Measurements from ENCODE around the gene ITGA7.

ITGA7 gene

GRCh38 chr12:55707841-55708694 lies at the start of gene ITGA7:
Gene ITGA7 (minus strand): TSS chr12:55707904. CDS start chr12:55707682, 222 bp downstream.
- Mint-ChIP-seq H3K4me1 (peaks cover 20% of the 10 kb centered on the region), H3K36me3 (no peaks in the 10 kb centered on the region), H3K27me3 (peaks cover 79% of the 10 kb centered on the region), H3K27ac (no peak within 1 kb of the TSS), H3K4me3 (peak within 1 kb of the TSS; percentile 76), H3K9me3 (no peaks in the 10 kb centered on the region)
- CTCF ChIA-PET: interaction anchor here (0.6 kb wide), 1 partner anchor 51 kb away, joined by 3 read pairs; no protein-coding TSS in a partner anchor
- peak; percentile 77 for DNase-seq

- DNase-seq: no peak
- H3K9me3 Mint-ChIP-seq: no peaks in the 10 kb centered on the region
- H3K27ac Mint-ChIP-seq: no peak overlapping the region
- H3K36me3 Mint-ChIP-seq: peaks cover 56% of the 10 kb centered on the region
- CTCF ChIA-PET: interaction anchor here (0.6 to 1.9 kb wide), 4 partner anchors 11 to 57 kb away, joined by 3 to 8 read pairs (median 4); no protein-coding TSS in a partner anchor
- no peak overlapping the region for H3K4me3 Mint-ChIP-seq
- no peaks in the 10 kb centered on the region for H3K4me1 Mint-ChIP-seq
- no peaks in the 10 kb centered on the region for H3K27me3 Mint-ChIP-seq
Measured at GRCh38 chr12:55755246-55755645, 47.5 kb upstream of the ITGA7 start.

- CTCF ChIA-PET: interaction anchor here (0.7 to 3.4 kb wide), 3 partner anchors 11 to 282 kb away, joined by 3 to 18 read pairs (median 3); no protein-coding TSS in a partner anchor
- DNase-seq: no peak
- no peaks in the 10 kb centered on the region for H3K9me3 Mint-ChIP-seq
- H3K4me3 Mint-ChIP-seq: no peak overlapping the region
- H3K4me1 Mint-ChIP-seq: peaks cover 25% of the 10 kb centered on the region
- peaks cover 33% of the 10 kb centered on the region for H3K36me3 Mint-ChIP-seq
- H3K27me3 Mint-ChIP-seq: peaks cover 15% of the 10 kb centered on the region
- peak overlapping the region; percentile 53 for H3K27ac Mint-ChIP-seq
Measured at GRCh38 chr12:55748230-55748993, 40.7 kb upstream of the ITGA7 start.

GRCh38 chr12:55746913-55747231 lies 39.2 kb upstream of the ITGA7 start:
- peaks cover 36% of the 10 kb centered on the region for H3K4me1 Mint-ChIP-seq
- no peak overlapping the region for H3K4me3 Mint-ChIP-seq
- CTCF ChIA-PET: interaction anchor here (0.8 to 3.4 kb wide), 2 partner anchors 9 to 10 kb away, joined by 4 to 18 read pairs; no protein-coding TSS in a partner anchor
- H3K27me3 Mint-ChIP-seq: peaks cover 27% of the 10 kb centered on the region
- DNase-seq: no peak
- no peak overlapping the region for H3K27ac Mint-ChIP-seq
- H3K9me3 Mint-ChIP-seq: no peaks in the 10 kb centered on the region
- peaks cover 21% of the 10 kb centered on the region for H3K36me3 Mint-ChIP-seq

- H3K27me3 Mint-ChIP-seq: peaks cover 32% of the 10 kb centered on the region
- peak overlapping the region; percentile 30 for H3K27ac Mint-ChIP-seq
- CTCF ChIA-PET: interaction anchor here (0.8 to 3.4 kb wide), 2 partner anchors 9 to 10 kb away, joined by 4 to 18 read pairs; no protein-coding TSS in a partner anchor
- peaks cover 20% of the 10 kb centered on the region for H3K36me3 Mint-ChIP-seq
- H3K4me1 Mint-ChIP-seq: peaks cover 38% of the 10 kb centered on the region
- DNase-seq: no peak
- H3K4me3 Mint-ChIP-seq: peak overlapping the region; percentile 27
- H3K9me3 Mint-ChIP-seq: no peaks in the 10 kb centered on the region
Measured at GRCh38 chr12:55746174-55746912, 38.6 kb upstream of the ITGA7 start.

- CTCF ChIA-PET: interaction anchor here (2.6 to 3.4 kb wide), 4 partner anchors 8 to 194 kb away, joined by 8 to 18 read pairs (median 11); no protein-coding TSS in a partner anchor
- peaks cover 37% of the 10 kb centered on the region for H3K27me3 Mint-ChIP-seq
Measured at GRCh38 chr12:55745361-55746173, 37.9 kb upstream of the ITGA7 start.

GRCh38 chr12:55744340-55745030 lies 36.8 kb upstream of the ITGA7 start:
- Mint-ChIP-seq H3K27ac (no peak overlapping the region), H3K36me3 (peaks cover 8% of the 10 kb centered on the region), H3K4me3 (peak overlapping the region; percentile 91), H3K9me3 (no peaks in the 10 kb centered on the region), H3K27me3 (peaks cover 48% of the 10 kb centered on the region), H3K4me1 (peaks cover 46% of the 10 kb centered on the region)
- CTCF ChIA-PET: interaction anchor here (1.0 to 2.6 kb wide), 7 partner anchors 10 to 229 kb away, joined by 3 to 12 read pairs (median 4); partner anchors contain the start of genes BLOC1S1, RAB5B and RDH5
- no peak for DNase-seq

More at GRCh38 chr12:55745361-55746173, 37.9 kb upstream of the ITGA7 start:
- Mint-ChIP-seq H3K27ac (no peak overlapping the region), H3K4me3 (peak overlapping the region; percentile 91), H3K36me3 (peaks cover 12% of the 10 kb centered on the region), H3K9me3 (no peaks in the 10 kb centered on the region), H3K4me1 (peaks cover 44% of the 10 kb centered on the region)
- DNase-seq: no peak

- Mint-ChIP-seq H3K4me1 (peaks cover 49% of the 10 kb centered on the region), H3K27ac (peak overlapping the region; percentile 78), H3K4me3 (peak overlapping the region; percentile 91), H3K27me3 (peaks cover 48% of the 10 kb centered on the region), H3K36me3 (peaks cover 4% of the 10 kb centered on the region), H3K9me3 (no peaks in the 10 kb centered on the region)
- CTCF ChIA-PET: interaction anchor here (1.0 to 2.6 kb wide), 7 partner anchors 11 to 230 kb away, joined by 3 to 12 read pairs (median 4); partner anchors contain the start of genes BLOC1S1, RAB5B and RDH5
- peak; percentile 67 for DNase-seq
Measured at GRCh38 chr12:55743406-55744339, 36.0 kb upstream of the ITGA7 start.

- Mint-ChIP-seq H3K36me3 (peaks cover 3% of the 10 kb centered on the region), H3K27ac (peak within 1 kb of the TSS; percentile 78), H3K9me3 (no peaks in the 10 kb centered on the region), H3K4me1 (peaks cover 54% of the 10 kb centered on the region), H3K27me3 (peaks cover 48% of the 10 kb centered on the region), H3K4me3 (peak within 1 kb of the TSS; percentile 91)
- CTCF ChIA-PET: interaction anchor here (0.8 to 2.6 kb wide), 8 partner anchors 10 to 197 kb away, joined by 3 to 12 read pairs (median 7); no protein-coding TSS in a partner anchor
- peak; percentile 87 for DNase-seq
Measured at GRCh38 chr12:55742719-55743405, 35.2 kb upstream of the ITGA7 start, which contains the start of gene GDF11. Gene GDF11 (plus strand): TSS chr12:55743122. CDS start chr12:55743317, 195 bp downstream.

GRCh38 chr12:55741931-55742680 lies 34.4 kb upstream of the ITGA7 start:
- peaks cover 3% of the 10 kb centered on the region for H3K36me3 Mint-ChIP-seq
- peaks cover 62% of the 10 kb centered on the region for H3K4me1 Mint-ChIP-seq
- H3K9me3 Mint-ChIP-seq: no peaks in the 10 kb centered on the region
- H3K27me3 Mint-ChIP-seq: peaks cover 48% of the 10 kb centered on the region
- CTCF ChIA-PET: interaction anchor here (0.8 to 1.4 kb wide), 4 partner anchors 11 to 198 kb away, joined by 3 to 8 read pairs (median 4); no protein-coding TSS in a partner anchor
- DNase-seq: no peak
- no peak overlapping the region for H3K27ac Mint-ChIP-seq
- peak overlapping the region; percentile 81 for H3K4me3 Mint-ChIP-seq
